Kasumi-1 (cell line): Measurements from ENCODE around the gene TFPT.

ENCODE experiments used
- DNase-seq, 2 experiments: peaks; one replicate each; lab custom pipeline; 2025; lab: John Stamatoyannopoulos, UW

Gene TFPT, protein sequence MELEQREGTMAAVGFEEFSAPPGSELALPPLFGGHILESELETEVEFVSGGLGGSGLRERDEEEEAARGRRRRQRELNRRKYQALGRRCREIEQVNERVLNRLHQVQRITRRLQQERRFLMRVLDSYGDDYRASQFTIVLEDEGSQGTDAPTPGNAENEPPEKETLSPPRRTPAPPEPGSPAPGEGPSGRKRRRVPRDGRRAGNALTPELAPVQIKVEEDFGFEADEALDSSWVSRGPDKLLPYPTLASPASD

DNA sequence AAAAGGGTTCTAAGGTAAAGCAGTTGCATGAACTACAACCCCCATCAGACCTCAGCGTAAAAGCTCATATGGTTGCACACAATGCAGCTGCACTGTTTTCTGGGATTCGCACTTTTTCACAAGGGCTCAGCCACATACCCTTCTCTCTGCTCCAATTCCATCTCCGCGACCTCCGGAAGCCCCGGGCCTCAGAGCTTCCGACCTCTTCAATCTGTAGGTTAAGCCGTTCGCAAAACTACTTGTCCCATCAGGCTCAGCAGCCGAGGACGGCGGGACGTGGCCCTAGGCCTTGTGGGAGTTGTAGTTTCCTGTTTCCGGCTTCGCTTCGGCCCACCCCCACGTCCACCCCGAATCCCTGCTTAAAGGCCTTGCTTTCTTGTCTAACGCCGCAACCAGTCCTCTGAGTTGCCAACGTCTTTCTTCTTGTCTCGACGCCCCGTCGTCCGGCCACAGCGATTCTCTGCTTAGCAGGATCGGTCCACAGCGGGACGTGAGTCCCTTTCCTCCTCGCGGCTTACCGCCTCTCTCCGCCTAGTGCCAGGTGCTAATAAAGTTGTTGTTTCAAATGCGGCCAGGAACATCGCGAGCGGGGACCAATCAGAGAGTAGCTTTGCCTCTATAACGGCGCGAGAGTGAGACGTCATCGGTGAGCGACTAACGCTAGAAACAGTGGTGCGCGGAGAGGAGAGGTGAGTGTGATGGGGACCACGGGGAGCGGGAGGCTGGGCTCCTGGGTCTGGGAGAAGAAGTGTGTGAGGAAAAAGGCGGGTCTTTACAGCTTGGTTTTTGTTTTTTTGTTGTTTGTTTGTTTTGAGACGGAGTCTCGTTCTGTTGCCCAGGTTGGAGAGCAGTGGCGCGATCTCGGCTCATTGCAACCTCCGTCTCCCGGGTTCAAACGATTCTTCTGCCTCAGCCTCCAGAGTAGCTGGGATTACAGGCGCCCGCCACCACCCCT, at the start of gene TFPT, which contains the start of gene PRPF31:
Gene TFPT (minus strand): TSS at position 549 of the 955 bp plus-strand sequence. CDS start 388 bp downstream, at position 161.
Gene PRPF31 (plus strand): TSS at position 646 of the 955 bp plus-strand sequence. CDS start 2,525 bp downstream, outside the sequence.
- DNase-seq = peak; percentile 96 to 98

DNA sequence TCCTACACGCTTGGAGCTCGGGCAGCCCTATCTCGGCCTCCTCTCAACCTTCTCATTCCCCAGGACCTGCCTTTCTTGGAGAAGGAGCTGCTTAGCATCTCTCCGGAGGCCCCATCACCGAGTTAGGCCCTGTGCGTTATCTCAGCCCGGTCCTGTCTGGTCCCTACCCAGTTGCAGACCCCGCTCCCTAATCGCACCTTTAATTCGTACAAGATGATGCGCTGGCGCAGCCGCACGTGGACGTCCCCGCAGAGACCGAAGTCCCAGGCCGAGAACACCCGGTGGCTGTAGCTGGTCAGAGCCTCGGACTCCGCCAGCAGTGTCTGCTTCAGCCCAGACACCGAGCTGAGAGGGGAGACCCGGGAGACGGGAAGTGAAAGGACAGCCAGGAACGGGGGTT, 49.8 kb upstream of the TFPT start:
- no peak for DNase-seq

DNA sequence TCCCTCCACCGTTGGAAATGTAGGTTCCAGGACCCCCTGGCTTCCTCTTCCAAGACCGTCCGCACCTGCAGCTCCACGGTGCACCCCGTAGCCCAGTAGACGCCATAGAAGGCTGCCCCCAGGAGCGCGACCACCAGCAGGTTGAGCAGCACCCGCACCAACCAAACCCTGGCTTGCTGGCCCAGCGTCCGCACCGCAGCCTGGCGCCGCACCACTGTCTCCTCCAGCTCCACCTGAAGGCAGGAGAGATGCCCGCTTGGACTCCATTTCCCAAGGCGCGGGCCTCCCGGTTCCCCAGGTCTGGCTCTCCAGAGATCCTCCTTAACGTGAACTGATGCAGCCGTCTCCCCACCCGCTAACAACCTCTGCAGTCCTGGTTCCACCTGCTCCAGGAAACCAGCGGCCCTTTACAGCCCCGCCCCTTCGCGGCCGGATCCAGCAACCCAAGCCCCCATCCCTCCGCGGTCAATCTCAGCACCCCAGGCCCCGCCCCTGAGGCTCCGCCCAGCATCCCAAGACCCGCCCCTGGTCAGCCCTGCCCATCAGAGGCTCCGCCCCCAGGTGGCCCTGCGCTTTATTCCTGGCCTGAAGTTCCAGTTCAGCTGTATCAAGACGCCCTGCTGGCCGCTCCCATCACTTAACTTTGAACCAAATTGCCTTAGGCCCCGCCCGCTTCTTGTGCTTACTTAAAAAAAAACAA, 49.1 kb upstream of the TFPT start:
- no peak for DNase-seq

DNA sequence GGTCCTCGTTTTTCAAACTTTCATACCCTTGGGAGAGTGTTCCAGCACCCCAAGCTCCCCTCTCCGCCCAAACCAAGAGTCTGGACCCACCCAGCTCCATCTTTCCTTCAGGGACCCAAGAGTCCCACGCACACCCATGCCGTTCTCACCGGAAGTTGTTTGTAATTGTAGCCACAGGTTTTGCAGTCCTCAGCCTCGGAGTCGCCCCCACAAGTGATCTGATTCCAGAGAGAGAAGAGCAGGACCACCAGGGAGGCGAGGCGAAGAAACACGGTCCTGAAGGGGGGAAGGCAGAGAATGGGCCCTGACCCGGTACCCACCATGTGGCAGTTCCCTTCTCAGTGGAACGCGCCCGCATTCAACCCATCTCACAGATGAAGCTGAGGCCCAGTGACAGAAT, 47.4 kb upstream of the TFPT start:
- no peak for DNase-seq

DNA sequence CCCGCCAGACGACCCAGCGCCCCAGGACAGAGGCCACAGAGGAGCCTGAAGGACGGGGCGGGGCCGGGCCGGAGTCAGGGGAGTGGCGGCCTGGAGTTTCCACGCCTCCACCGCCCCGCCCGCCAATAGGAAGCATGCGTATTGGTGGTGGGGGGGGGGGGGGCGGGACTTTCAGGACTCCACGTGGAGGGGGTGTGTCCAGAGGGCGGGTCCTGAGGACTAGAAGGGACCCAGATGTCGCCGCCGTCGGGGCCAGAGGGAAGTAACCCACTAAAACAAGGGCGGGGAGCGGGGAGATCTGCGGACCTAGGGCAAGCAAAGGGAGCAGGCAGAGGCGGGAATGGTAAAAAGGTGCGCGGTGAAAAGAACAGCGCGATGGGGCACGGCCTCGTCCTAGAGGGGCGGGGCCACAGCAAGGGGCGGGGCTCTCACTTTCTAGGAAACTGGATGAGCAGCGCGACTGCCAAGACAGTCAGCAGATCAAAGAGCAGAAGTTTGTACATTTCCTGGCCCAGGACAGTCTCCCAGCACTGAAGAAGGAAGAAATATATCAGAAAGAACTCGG, 46.9 kb upstream of the TFPT start:
- peak; percentile 89 to 90 for DNase-seq

DNA sequence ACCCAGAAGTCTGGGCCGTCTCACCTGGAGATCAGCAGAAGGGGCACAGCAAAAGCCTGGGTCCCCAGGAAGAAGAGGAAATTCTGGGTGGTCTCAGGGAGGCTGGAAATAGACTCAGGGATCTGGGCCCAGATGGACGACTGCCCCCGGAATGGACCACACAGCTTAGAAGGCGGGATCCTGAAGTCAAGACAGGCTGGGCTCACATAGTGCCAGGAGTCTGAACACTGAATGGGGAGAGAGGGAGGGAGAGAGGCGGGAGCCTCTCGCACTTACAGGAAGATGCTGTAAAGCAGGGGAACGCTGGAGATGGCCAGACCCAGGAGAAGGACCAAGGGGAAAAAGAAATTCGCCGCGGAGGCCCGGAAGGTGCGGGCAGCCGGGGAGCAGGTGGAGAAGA, 45.4 kb upstream of the TFPT start:
- DNase-seq = no peak

DNA sequence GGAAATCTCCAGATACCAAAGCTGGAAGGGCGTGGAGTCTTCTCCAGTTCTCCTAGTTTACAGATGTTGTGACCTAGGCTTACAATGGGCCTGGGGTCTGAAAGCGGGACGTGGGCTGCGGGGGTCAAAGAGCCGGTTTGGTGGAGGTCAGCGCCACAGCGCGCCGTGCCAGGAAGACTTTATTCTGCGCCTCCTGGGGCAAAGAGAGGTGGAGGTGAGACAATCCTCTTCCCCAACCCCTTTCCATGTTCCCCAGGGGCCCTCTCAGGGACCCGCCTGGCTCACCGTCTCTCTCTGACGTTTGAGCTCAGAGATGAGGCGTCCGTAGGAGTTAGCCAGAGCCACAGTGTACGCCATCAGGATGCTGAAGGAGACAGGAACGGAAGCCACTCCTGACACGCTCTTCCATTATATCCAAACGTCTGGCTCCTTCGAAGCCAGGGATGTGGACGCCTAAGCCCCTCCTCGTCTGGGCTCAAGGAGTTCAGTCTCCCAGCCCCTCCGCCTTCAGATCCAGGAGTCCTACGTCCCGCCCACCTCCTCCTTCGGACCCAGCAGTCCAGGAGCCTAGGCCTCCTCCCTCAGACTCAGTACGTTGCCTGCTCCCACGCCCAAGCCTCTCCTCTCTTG, 44.8 kb upstream of the TFPT start:
- DNase-seq = no peak

DNA sequence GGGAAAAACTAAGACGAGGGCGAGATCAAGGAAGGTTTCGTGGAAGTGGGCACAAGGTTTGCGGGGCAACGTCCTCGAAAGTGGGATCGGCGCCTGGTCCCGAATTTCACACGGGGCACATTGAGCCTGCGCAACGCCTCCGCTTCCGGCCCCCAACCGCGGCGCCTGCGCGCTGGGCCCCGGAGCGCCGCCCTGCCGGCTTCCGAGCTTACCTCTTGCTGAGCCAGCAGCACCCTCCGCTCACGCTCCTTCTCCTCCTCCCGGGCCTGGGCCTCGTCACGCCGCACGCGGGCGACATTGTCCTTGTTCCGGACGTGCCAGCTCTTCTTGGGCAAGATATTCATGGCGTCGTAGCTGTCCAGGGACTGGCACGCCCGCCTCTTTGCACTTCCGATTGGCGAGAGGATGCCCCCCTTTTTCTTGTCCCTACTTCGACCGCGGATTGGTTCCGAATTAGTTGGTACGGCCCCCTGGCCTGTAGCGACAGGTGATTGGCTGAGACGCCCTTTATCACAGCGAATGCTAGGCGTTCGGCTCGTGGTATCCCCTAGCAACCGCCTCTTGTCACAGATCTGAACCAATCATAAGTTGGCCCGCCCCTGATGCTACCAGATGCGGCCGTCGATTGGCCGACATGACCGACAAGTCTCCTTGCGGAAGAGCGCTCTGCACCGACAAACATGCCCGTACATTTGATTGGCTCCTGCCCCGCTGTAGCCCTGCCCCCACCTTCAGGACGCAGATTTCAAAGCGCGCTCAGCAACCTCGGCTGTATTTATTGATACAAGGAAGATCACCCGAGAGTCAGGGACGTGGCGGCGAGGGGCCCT, 44.1 kb upstream of the TFPT start, which contains the start of gene LENG1:
Gene LENG1 (minus strand): TSS at position 370 of the 830 bp plus-strand sequence. CDS start 26 bp downstream, at position 344.
- DNase-seq = peak; percentile 100

DNA sequence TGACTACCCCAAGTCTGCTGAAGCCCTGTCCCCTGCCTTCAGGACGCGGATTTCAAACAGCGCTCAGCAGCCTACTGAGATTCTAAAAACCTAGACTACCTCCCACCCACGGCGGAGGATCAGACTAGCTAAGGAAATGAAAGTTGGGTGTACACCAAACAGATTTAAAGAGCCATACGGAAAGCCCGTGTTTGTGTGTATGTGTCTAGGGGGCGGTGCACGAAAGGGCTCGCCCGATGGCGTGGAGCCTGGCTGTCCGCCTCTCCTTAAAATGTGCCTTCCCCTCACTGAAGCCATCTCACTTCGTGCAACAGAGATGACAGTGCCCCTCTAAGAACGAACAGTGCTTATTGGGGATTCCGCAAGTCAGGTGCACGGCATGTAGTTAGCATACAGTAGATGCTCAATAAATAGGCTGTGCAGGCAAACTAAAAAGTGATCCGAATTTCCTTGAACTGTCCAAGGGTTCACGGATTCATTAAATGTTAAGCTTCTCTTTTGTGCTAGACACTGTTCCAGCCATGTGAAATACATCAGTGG, 43.4 kb upstream of the TFPT start:
- no peak for DNase-seq

DNA sequence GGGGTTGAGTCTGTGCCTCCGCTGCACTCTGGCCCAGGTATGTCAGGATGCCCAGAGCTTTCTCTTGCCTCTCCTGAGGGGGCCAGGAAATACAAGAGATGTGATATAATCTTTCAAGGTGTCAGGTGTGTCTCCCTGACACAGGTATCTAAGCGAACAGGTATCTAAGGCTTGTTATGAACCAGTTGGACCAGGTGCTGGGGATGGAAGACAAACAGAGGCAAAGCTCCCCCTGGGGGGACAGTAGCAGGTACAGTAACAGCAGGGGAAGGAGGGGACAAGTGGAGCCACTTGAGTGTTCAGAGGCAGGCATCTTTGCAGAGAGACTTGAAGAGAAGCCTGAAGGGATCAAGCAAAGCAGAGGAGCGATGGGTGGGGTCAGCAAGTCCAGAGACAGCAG, 41.5 kb upstream of the TFPT start:
- no peak for DNase-seq

DNA sequence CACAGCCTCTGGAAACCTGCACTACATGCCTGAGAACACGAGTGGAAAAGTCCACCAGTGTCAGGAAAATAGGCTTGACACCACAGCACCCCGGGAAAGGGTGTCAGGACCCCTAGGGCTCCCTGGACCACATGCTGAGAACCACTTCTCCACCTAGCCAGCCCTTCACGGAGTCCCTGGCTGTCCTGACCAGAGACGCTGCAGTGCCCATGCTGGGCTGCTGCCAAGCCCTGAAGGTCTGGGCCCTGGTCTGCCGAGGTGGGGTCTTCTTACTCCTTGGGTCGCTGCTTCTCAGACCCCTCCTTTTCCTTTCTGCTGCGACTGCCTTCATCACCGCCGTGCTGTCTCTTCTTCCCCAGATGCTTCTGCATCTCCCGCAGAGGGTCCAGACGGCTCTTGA, 41.0 kb upstream of the TFPT start:
- DNase-seq = no peak

DNA sequence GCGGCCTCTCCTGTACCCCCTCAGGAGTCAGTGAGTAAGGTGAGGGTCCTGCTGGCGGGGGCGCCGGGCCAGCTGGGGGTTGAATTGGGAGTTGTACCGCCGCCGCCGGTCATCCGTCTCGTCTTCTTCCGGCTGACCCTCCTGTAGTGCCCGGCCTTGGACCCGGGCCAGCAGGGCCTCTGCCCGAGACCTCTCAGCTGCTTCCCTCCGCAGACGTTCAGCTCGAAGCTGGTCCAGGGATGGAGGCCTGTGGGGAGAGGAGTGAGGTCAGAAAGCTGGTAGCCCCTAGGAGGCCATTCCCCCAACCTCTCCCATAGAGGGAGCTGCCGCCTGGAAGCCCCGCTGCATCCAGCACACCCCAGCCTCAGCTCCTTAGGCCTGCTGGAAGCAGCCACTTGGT, 40.2 kb upstream of the TFPT start:
- no peak for DNase-seq

DNA sequence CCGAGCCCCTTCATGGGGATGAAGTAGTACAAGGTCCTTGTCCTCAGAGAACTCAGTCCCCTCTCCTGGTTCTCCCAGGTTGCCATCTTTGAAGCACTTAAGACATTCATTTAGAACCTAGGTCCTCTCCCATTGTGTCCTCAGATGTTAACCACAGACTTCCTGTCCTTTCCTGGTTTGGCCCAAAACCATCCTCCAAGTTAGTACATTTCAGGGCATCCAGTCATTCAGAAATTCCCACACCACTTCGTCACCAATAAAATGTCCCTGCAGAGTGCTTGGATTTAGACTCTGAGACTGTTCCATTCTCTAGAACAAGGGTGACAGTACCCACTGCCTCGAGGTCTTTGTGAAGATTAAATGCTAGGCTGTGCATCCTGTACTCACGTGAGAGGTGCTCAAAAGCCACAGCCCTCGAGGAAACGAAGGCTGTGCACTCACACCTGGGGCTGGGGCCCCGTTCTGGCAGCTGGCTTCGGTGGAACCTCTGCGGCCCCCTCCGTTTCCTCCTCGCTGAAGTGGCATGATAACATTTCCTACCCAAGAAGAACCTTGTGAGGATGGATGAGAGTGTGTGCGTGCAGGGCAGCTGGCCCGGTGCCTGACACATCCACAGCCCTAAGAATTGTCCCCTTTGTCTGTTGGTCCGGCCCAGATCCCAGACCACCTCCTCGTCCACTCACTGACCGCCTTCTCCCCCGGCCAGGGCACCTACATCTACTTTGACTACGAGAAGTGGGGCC, 39.3 kb upstream of the TFPT start:
- DNase-seq = no peak

DNA sequence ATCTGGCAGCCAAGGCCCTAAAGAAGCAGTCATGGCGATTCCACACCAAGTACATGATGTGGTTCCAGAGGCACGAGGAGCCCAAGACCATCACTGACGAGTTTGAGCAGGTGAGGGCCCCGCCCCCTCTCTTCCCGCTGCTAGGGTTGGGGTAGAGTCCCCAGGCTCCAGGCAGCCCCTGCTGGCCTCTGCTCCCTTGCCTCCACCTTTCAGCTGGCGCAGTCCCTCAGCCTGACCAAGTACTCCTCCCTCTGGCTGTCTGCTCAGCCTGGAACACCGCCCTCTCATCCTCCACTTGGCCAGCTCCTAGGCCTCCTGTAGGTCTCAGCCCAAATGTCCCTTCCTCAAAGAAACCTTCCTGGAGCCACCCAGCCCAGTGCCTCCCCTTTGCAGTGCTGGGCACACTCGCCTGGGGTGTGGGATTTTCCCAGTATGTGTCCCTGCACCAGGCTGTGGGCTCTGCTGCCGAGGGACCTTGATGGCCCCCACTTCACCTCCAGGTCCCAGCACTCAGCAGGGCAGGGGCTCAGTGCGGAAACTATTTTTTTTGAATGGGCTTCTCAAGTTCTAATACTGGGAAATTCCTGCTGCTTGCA, 38.4 kb upstream of the TFPT start:
- DNase-seq = no peak

DNA sequence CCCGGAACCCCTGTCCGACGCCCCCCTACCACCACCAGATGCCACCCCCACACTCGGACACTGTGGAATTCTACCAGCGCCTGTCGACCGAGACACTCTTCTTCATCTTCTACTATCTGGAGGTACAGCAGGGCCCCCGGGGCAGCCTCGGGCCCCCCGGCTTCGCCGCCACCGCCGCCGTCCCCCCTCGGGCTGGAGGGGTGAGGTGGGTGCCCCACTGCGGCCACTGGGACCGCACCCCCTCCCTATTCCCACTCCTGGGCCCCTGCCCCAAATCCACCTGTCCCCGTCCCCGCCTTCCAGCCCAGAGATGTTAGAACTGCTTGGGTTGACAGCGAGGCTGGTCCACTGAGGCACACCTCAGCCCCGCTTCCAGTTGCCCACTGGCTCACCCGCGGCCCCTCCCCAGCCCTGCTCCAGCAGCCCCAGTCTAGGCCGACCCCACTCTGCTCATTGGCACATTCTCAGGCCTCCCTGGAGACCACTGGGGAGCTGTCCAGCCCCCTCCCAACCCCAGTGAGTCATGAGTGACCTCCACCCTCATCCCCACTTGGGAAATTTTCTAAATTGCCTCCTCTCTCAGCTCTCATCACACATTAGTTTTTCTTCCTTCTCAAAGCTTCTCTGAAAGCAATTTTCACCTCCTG, 37.5 kb upstream of the TFPT start:
- DNase-seq = no peak

DNA sequence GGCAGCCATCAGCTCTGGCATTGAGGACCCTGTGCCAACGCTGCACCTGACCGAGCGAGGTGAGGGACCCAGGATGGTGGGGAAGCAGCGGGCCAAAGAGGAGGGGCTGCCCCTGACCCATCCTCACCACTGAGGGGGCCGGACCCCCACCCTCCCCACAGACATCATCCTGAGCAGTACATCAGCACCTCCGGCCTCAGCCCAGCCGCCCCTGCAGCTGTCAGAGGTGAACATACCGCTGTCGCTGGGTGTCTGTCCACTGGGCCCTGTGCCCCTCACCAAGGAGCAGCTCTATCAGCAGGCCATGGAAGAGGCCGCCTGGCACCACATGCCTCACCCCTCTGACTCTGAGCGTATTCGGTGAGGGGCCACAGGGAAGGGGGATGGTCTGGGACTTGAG, 36.8 kb upstream of the TFPT start:
- DNase-seq = no peak

DNA sequence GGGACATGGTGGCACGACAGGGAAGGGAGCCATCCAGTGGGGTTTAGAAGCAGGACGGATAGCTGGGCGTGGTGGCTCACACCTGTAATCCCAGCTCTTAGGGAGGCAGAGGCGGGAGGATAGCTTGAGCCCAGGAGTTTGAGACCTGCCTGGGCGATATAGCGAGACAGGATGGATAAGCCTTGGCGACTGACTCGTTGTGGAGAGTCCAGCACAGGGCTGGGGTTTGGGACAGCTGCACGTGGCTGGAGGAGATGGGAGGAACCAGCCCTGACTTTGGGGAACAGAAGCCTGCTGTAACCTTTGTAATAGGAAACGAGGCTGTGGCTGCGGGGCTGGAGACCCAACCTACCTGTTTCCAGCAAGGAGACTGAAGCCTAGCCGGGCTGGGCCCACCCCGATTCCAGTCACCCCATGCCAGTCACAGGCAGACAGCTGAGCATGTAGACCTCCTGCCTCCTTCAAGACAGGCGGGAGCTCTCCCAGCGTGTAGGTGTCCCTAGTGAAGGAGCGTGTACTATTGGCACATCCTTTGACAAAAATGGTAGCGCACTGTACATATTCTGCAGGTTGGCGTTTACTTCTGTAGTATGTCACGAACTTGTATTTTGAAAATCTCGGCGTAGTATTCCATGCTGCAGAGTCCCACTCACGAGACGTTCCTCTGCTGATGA, 36.0 kb upstream of the TFPT start:
- DNase-seq = no peak
